ENCODE results near the gene HTR6. TPM values are rescaled to one million over a fixed set of nuclear protein-coding genes. Genes with fewer than 3 reads are reported as not detected.
A peak's percentile ranks its signal among the peaks of the same experiment; 100 is the strongest.

The HTR6 gene
- total RNA-seq, 1 donor from 2014 or later = 0.16 TPM

- DNase-seq = no peak
These were observed 24.7 kb upstream of the HTR6 start for GRCh38 chr1:19639999-19640362.

- DNase-seq = no peak
These were observed 24.0 kb upstream of the HTR6 start for GRCh38 chr1:19640363-19641316.

GRCh38 chr1:19643121-19643520 lies 21.6 kb upstream of the HTR6 start:
- no peak for DNase-seq

GRCh38 chr1:19643602-19644394 lies 20.9 kb upstream of the HTR6 start, which contains the start of gene NBL1:
Gene NBL1, plus strand, starts transcription at chr1:19644311. Its CDS starts 10,720 bp downstream, at chr1:19655031.
- no peak for DNase-seq

- DNase-seq = no peak
These were observed 20.3 kb upstream of the HTR6 start for GRCh38 chr1:19644395-19644680.

GRCh38 chr1:19644681-19645410 lies 19.8 kb upstream of the HTR6 start:
- DNase-seq = no peak

GRCh38 chr1:19645411-19646251 lies 19.0 kb upstream of the HTR6 start:
- DNase-seq = no peak

GRCh38 chr1:19646377-19647319 lies 18.0 kb upstream of the HTR6 start:
- DNase-seq = no peak

GRCh38 chr1:19647643-19648042 lies 17.0 kb upstream of the HTR6 start:
- DNase-seq = no peak

GRCh38 chr1:19648239-19648638 lies 16.4 kb upstream of the HTR6 start:
- DNase-seq = no peak

- DNase-seq = no peak
These were observed 16.0 kb upstream of the HTR6 start for GRCh38 chr1:19648689-19649088.

- DNase-seq = peak; percentile 52
These were observed 14.1 kb upstream of the HTR6 start for GRCh38 chr1:19650416-19651140.

GRCh38 chr1:19651141-19651737 lies 13.4 kb upstream of the HTR6 start:
- DNase-seq = no peak

GRCh38 chr1:19654386-19654785 lies 10.3 kb upstream of the HTR6 start:
- no peak for DNase-seq

GRCh38 chr1:19654886-19655717 lies 9.6 kb upstream of the HTR6 start:
- DNase-seq = no peak

- no peak for DNase-seq
These were observed 9.0 kb upstream of the HTR6 start for GRCh38 chr1:19655718-19656080.

- no peak for DNase-seq
These were observed 8.4 kb upstream of the HTR6 start for GRCh38 chr1:19656134-19656779.

Data from occipital lobe (tissue), 2 donors.